GM19372 (cell line): ENCODE measurements around the gene WDR86.
A peak's percentile ranks its signal among the peaks of the same experiment; 100 is the strongest.

Experiments used
- ATAC-seq: cut with Tn5 transposase; IDR thresholded peaks from one replicate; pipeline ENCODE4 v1.9.1; 2021; ENCODE audit warnings: mild to moderate bottlenecking, low read depth, moderate library complexity; ENCODE audit not compliant: unreplicated experiment

The WDR86 gene

GRCh38 chr7:151409667-151410404 is at the start of gene WDR86:
Gene WDR86 (minus strand): TSS chr7:151410038. CDS start chr7:151409589, 449 bp downstream.
- ATAC-seq = no peak

GRCh38 chr7:151457534-151457933 is 47.7 kb upstream of the WDR86 start:
- ATAC-seq = no peak

- no peak for ATAC-seq
Observed at GRCh38 chr7:151456782-151457181, 46.9 kb upstream of the WDR86 start.

- no peak for ATAC-seq
Observed at GRCh38 chr7:151456276-151456675, 46.4 kb upstream of the WDR86 start.

GRCh38 chr7:151455690-151456089 is 45.9 kb upstream of the WDR86 start:
- no peak for ATAC-seq

GRCh38 chr7:151454932-151455530 is 45.2 kb upstream of the WDR86 start:
- ATAC-seq = no peak

- no peak for ATAC-seq
Observed at GRCh38 chr7:151454305-151454704, 44.5 kb upstream of the WDR86 start.

GRCh38 chr7:151453326-151453791 is 43.5 kb upstream of the WDR86 start:
- ATAC-seq = no peak

GRCh38 chr7:151452680-151453325 is 43.0 kb upstream of the WDR86 start:
- no peak for ATAC-seq

- ATAC-seq = no peak
Observed at GRCh38 chr7:151451626-151452571, 42.1 kb upstream of the WDR86 start.

GRCh38 chr7:151451156-151451555 is 41.3 kb upstream of the WDR86 start:
- no peak for ATAC-seq

- no peak for ATAC-seq
Observed at GRCh38 chr7:151449990-151450389, 40.2 kb upstream of the WDR86 start.

GRCh38 chr7:151448261-151449252 is 38.7 kb upstream of the WDR86 start:
- ATAC-seq = peak; percentile 75

GRCh38 chr7:151447901-151448260 is 38.0 kb upstream of the WDR86 start:
- no peak for ATAC-seq

GRCh38 chr7:151447312-151447711 is 37.5 kb upstream of the WDR86 start:
- no peak for ATAC-seq

- ATAC-seq = no peak
Observed at GRCh38 chr7:151446412-151446811, 36.6 kb upstream of the WDR86 start.

- ATAC-seq = no peak
Observed at GRCh38 chr7:151444632-151445031, 34.8 kb upstream of the WDR86 start.

GRCh38 chr7:151442776-151443496 is 33.1 kb upstream of the WDR86 start:
- ATAC-seq = no peak
